Ishikawa (cell line): ENCODE data around the gene DENND4A.

Experiments used
- CEBPB ChIP-seq: IDR thresholded peaks from 2 replicates; pipeline ENCODE4 v1.6.1; 2012
- CREB1 ChIP-seq: IDR thresholded peaks from 2 replicates; pipeline ENCODE4 v1.6.1; 2012; ENCODE audit warnings: low read depth
- EGR1 ChIP-seq: IDR thresholded peaks from 2 replicates; pipeline ENCODE4 v1.6.1; 2012
- EP300 ChIP-seq: IDR thresholded peaks from 2 replicates; pipeline ENCODE4 v1.6.1; 2012; ENCODE audit warnings: borderline replicate concordance
- MAX ChIP-seq: IDR thresholded peaks from 2 replicates; pipeline ENCODE4 v1.6.1; 2012
- RAD21 ChIP-seq: IDR thresholded peaks from 2 replicates; pipeline ENCODE4 v1.6.1; 2012; ENCODE audit warnings: low read depth
- REST ChIP-seq: IDR thresholded peaks from 2 replicates; pipeline ENCODE4 v1.6.1; 2012; ENCODE audit warnings: low read depth, mild to moderate bottlenecking
- TAF1 ChIP-seq: IDR thresholded peaks from 2 replicates; pipeline ENCODE4 v1.6.1; 2012; ENCODE audit warnings: low read depth, mild to moderate bottlenecking
- USF1 ChIP-seq: IDR thresholded peaks from 2 replicates; pipeline ENCODE4 v1.6.1; 2012
- YY1 ChIP-seq: IDR thresholded peaks from 2 replicates; pipeline ENCODE4 v1.6.1; 2012; ENCODE audit warnings: low read depth

GRCh38 chr15:65766422-65767263 is 25.4 kb downstream of the DENND4A start:
- TF ChIP-seq REST, result no peak
- no peak for TF ChIP-seq EP300
- TF ChIP-seq MAX, result no peak
- TF ChIP-seq RAD21, result no peak
- TF ChIP-seq YY1, result no peak
- no peak for TF ChIP-seq EGR1
- TF ChIP-seq USF1, result no peak
- no peak for TF ChIP-seq CREB1
- no peak for TF ChIP-seq CEBPB
- no peak for TF ChIP-seq TAF1
